WTC11 (cell line): Measurements from ENCODE around the gene DBN1. TPM values are rescaled to one million over a fixed set of nuclear protein-coding genes. Genes with fewer than 3 reads are reported as not detected.

Source experiments
- ATF1 ChIP-seq: sonication (generic); formaldehyde crosslinking; IDR thresholded peaks from 2 replicates; pipeline ENCODE4 v1.8.1; 2023; ENCODE audit warnings: mild to moderate bottlenecking, moderate library complexity, missing genetic modification reagents
- ATF3 ChIP-seq: sonication (generic); formaldehyde crosslinking; conservative IDR thresholded peaks from 2 replicates; pipeline ENCODE4 v1.8.1; 2022; ENCODE audit warnings: mild to moderate bottlenecking, missing genetic modification reagents
- E2F5 ChIP-seq: sonication (generic); formaldehyde crosslinking; IDR thresholded peaks from 2 replicates; pipeline ENCODE4 v1.8.1; 2022; ENCODE audit warnings: mild to moderate bottlenecking, moderate library complexity, missing genetic modification reagents
- ELF4 ChIP-seq: sonication (generic); formaldehyde crosslinking; IDR thresholded peaks from 2 replicates; pipeline ENCODE4 v1.8.1; 2022; ENCODE audit warnings: low read depth, mild to moderate bottlenecking, moderate library complexity, missing genetic modification reagents
- ESRRA ChIP-seq: sonication (generic); formaldehyde crosslinking; IDR thresholded peaks from 2 replicates; pipeline ENCODE4 v1.8.1; 2022; ENCODE audit warnings: mild to moderate bottlenecking, missing genetic modification reagents, borderline replicate concordance
- GABPB1 ChIP-seq: sonication (generic); formaldehyde crosslinking; IDR thresholded peaks from 2 replicates; pipeline ENCODE4 v1.8.1; 2023; ENCODE audit warnings: mild to moderate bottlenecking, missing genetic modification reagents
- GRHL2 ChIP-seq: fragments of 250-450 bp; sonication (Bioruptor Pico); IDR thresholded peaks from 2 replicates; pipeline ENCODE4 v1.8.0; 2022; ENCODE audit warnings: mild to moderate bottlenecking, moderate library complexity; ENCODE audit not compliant: insufficient replicate concordance, severe bottlenecking
- IRF1 ChIP-seq: sonication (generic); formaldehyde crosslinking; IDR thresholded peaks from 2 replicates; pipeline ENCODE4 v1.8.0; 2023; ENCODE audit warnings: missing genetic modification reagents
- IRF2 ChIP-seq: sonication (generic); formaldehyde crosslinking; IDR thresholded peaks from 2 replicates; pipeline ENCODE4 v1.8.0; 2022; ENCODE audit warnings: low read depth, missing genetic modification reagents, borderline replicate concordance
- NFATC4 ChIP-seq: fragments of 250-450 bp; sonication (Bioruptor Pico); IDR thresholded peaks from 2 replicates; pipeline ENCODE4 v1.9.0; 2021; ENCODE audit warnings: mild to moderate bottlenecking
- NFE2L1 ChIP-seq: sonication (generic); formaldehyde crosslinking; IDR thresholded peaks from 2 replicates; pipeline ENCODE4 v1.8.1; 2023; ENCODE audit warnings: missing genetic modification reagents
- NR1H2 ChIP-seq: sonication (generic); formaldehyde crosslinking; IDR thresholded peaks from 2 replicates; pipeline ENCODE4 v1.9.0; 2021; ENCODE audit warnings: mild to moderate bottlenecking, moderate library complexity, missing genetic modification reagents
- NR2C2 ChIP-seq: sonication (generic); formaldehyde crosslinking; IDR thresholded peaks from 2 replicates; pipeline ENCODE4 v1.8.0; 2022; ENCODE audit warnings: mild to moderate bottlenecking, missing genetic modification reagents
- RORB ChIP-seq: fragments of 250-450 bp; sonication (Bioruptor Pico); IDR thresholded peaks from 2 replicates; pipeline ENCODE4 v1.9.0; 2021; ENCODE audit warnings: mild to moderate bottlenecking
- SMAD3 ChIP-seq: sonication (generic); formaldehyde crosslinking; IDR thresholded peaks from 2 replicates; pipeline ENCODE4 v1.8.0; 2022; ENCODE audit warnings: missing genetic modification reagents, mild to moderate bottlenecking, borderline replicate concordance
- SOX15 ChIP-seq: fragments of 250-450 bp; sonication (Bioruptor Pico); IDR thresholded peaks from 2 replicates; pipeline ENCODE4 v1.9.0; 2021; ENCODE audit warnings: mild to moderate bottlenecking
- TEAD1 ChIP-seq: sonication (generic); formaldehyde crosslinking; IDR thresholded peaks from 2 replicates; pipeline ENCODE4 v1.8.0; 2022; ENCODE audit warnings: mild to moderate bottlenecking, missing genetic modification reagents
- ZNF317 ChIP-seq: sonication (generic); formaldehyde crosslinking; IDR thresholded peaks from 2 replicates; pipeline ENCODE4 v1.8.1; 2023; ENCODE audit warnings: low read depth, mild to moderate bottlenecking, moderate library complexity, missing genetic modification reagents, borderline replicate concordance
- ZNF423 ChIP-seq: fragments of 250-450 bp; sonication (Bioruptor Pico); IDR thresholded peaks from 2 replicates; pipeline ENCODE4 v2.1.2; 2022; ENCODE audit warnings: mild to moderate bottlenecking, moderate library complexity
- ZNF671 ChIP-seq: fragments of 250-450 bp; sonication (Bioruptor Pico); IDR thresholded peaks from 2 replicates; pipeline ENCODE4 v1.8.0; 2021; ENCODE audit warnings: mild to moderate bottlenecking
- total RNA-seq: library from RNA; stranded (reverse); gene quantifications from 3 replicates; pipeline ENCODE4 v1.2.3, GENCODE V29; 2021
- TF ChIP-seq, protein P1 (sequence below): sonication (generic); formaldehyde crosslinking; IDR thresholded peaks from 2 replicates; pipeline ENCODE4 v1.8.0; 2022; ENCODE audit warnings: mild to moderate bottlenecking, missing genetic modification reagents
- TF ChIP-seq, protein P2 (sequence below): sonication (generic); formaldehyde crosslinking; IDR thresholded peaks from 2 replicates; pipeline ENCODE4 v1.8.0; 2022; ENCODE audit warnings: missing genetic modification reagents
- TF ChIP-seq, protein P3 (sequence below): sonication (generic); formaldehyde crosslinking; IDR thresholded peaks from 2 replicates; pipeline ENCODE4 v1.8.0; 2023; ENCODE audit warnings: mild to moderate bottlenecking, missing genetic modification reagents
- TF ChIP-seq, protein P4 (sequence below): sonication (generic); formaldehyde crosslinking; IDR thresholded peaks from 2 replicates; pipeline ENCODE4 v1.8.1; 2022; ENCODE audit warnings: low read depth, missing genetic modification reagents, borderline replicate concordance
- TF ChIP-seq, protein P5 (sequence below): fragments of 250-450 bp; sonication (Bioruptor Pico); IDR thresholded peaks from 2 replicates; pipeline ENCODE4 v2.1.2; 2022; ENCODE audit warnings: mild to moderate bottlenecking, moderate library complexity
- TF ChIP-seq, protein P6 (sequence below): fragments of 250-450 bp; sonication (Bioruptor Pico); IDR thresholded peaks from 2 replicates; pipeline ENCODE4 v1.9.0; 2021; ENCODE audit warnings: mild to moderate bottlenecking

DBN1 gene
- total RNA-seq, 1 experiment from 2014 or later, result 288 TPM

DNA sequence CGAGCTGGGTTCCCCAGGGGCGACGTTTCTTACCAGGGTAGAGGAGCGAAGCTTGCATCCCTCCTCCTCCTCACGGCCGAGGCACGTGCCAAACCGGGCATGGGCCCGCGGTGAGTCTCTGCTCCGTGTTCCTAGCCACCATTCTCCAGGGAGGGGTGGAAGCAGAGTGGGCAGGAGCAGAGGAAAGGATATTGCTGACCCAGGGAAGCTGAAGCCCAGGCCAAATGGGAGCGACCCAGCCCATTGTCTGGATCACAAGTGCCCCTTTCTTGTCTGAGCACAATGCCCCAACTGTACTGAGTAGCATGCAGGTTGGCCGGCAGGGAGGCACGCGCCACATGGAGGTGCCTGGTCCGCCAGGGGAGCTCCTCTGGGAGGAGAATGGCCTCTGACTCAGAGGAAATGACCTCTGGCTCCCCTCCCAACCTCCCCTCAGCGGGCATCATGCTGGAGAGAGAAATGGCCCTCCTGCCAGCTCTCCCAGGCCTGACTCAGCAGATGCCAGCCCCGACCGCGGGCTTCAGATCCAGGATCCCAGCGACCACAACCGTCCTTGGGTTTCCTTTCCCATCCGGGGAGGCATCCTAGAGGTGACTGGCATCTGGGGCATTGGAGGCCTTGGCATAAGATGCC, 25.7 kb downstream of the DBN1 start (continued):
- TF ChIP-seq, protein P1, sequence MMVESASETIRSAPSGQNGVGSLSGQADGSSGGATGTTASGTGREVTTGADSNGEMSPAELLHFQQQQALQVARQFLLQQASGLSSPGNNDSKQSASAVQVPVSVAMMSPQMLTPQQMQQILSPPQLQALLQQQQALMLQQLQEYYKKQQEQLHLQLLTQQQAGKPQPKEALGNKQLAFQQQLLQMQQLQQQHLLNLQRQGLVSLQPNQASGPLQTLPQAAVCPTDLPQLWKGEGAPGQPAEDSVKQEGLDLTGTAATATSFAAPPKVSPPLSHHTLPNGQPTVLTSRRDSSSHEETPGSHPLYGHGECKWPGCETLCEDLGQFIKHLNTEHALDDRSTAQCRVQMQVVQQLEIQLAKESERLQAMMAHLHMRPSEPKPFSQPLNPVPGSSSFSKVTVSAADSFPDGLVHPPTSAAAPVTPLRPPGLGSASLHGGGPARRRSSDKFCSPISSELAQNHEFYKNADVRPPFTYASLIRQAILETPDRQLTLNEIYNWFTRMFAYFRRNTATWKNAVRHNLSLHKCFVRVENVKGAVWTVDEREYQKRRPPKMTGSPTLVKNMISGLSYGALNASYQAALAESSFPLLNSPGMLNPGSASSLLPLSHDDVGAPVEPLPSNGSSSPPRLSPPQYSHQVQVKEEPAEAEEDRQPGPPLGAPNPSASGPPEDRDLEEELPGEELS, result peak; percentile 77; the same call in 1 of the 2 replicates
- TF ChIP-seq IRF2 (CRISPR knock-in tag), result no peak
- TF ChIP-seq ZNF317 (CRISPR knock-in tag), result no peak
- no peak for TF ChIP-seq NFATC4 (CRISPR knock-in tag)
- no peak for TF ChIP-seq E2F5
- TF ChIP-seq ESRRA (CRISPR knock-in tag), result 0 out of 2 replicates have a peak, but pooled peaks have one; percentile 44
- TF ChIP-seq ELF4, result no peak
- TF ChIP-seq, protein P2, sequence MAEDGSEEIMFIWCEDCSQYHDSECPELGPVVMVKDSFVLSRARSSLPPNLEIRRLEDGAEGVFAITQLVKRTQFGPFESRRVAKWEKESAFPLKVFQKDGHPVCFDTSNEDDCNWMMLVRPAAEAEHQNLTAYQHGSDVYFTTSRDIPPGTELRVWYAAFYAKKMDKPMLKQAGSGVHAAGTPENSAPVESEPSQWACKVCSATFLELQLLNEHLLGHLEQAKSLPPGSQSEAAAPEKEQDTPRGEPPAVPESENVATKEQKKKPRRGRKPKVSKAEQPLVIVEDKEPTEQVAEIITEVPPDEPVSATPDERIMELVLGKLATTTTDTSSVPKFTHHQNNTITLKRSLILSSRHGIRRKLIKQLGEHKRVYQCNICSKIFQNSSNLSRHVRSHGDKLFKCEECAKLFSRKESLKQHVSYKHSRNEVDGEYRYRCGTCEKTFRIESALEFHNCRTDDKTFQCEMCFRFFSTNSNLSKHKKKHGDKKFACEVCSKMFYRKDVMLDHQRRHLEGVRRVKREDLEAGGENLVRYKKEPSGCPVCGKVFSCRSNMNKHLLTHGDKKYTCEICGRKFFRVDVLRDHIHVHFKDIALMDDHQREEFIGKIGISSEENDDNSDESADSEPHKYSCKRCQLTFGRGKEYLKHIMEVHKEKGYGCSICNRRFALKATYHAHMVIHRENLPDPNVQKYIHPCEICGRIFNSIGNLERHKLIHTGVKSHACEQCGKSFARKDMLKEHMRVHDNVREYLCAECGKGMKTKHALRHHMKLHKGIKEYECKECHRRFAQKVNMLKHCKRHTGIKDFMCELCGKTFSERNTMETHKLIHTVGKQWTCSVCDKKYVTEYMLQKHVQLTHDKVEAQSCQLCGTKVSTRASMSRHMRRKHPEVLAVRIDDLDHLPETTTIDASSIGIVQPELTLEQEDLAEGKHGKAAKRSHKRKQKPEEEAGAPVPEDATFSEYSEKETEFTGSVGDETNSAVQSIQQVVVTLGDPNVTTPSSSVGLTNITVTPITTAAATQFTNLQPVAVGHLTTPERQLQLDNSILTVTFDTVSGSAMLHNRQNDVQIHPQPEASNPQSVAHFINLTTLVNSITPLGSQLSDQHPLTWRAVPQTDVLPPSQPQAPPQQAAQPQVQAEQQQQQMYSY, result no peak
- TF ChIP-seq, protein P3, sequence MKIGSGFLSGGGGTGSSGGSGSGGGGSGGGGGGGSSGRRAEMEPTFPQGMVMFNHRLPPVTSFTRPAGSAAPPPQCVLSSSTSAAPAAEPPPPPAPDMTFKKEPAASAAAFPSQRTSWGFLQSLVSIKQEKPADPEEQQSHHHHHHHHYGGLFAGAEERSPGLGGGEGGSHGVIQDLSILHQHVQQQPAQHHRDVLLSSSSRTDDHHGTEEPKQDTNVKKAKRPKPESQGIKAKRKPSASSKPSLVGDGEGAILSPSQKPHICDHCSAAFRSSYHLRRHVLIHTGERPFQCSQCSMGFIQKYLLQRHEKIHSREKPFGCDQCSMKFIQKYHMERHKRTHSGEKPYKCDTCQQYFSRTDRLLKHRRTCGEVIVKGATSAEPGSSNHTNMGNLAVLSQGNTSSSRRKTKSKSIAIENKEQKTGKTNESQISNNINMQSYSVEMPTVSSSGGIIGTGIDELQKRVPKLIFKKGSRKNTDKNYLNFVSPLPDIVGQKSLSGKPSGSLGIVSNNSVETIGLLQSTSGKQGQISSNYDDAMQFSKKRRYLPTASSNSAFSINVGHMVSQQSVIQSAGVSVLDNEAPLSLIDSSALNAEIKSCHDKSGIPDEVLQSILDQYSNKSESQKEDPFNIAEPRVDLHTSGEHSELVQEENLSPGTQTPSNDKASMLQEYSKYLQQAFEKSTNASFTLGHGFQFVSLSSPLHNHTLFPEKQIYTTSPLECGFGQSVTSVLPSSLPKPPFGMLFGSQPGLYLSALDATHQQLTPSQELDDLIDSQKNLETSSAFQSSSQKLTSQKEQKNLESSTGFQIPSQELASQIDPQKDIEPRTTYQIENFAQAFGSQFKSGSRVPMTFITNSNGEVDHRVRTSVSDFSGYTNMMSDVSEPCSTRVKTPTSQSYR (CRISPR knock-in tag), result 0 out of 2 replicates have a peak, but pooled peaks have one; percentile 21
- 0 out of 2 replicates have a peak, but pooled peaks have one; percentile 17 for TF ChIP-seq ZNF423 (CRISPR knock-in tag)
- TF ChIP-seq, protein P4, sequence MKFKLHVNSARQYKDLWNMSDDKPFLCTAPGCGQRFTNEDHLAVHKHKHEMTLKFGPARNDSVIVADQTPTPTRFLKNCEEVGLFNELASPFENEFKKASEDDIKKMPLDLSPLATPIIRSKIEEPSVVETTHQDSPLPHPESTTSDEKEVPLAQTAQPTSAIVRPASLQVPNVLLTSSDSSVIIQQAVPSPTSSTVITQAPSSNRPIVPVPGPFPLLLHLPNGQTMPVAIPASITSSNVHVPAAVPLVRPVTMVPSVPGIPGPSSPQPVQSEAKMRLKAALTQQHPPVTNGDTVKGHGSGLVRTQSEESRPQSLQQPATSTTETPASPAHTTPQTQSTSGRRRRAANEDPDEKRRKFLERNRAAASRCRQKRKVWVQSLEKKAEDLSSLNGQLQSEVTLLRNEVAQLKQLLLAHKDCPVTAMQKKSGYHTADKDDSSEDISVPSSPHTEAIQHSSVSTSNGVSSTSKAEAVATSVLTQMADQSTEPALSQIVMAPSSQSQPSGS (CRISPR knock-in tag), result no peak
- no peak for TF ChIP-seq SMAD3 (CRISPR knock-in tag)
- no peak for TF ChIP-seq RORB (CRISPR knock-in tag)
- no peak for TF ChIP-seq GABPB1
- TF ChIP-seq NR1H2, result no peak
- TF ChIP-seq ZNF671 (CRISPR knock-in tag), result no peak
- TF ChIP-seq ATF3 (CRISPR knock-in tag), result no peak
- TF ChIP-seq ATF1, result no peak
- TF ChIP-seq NFE2L1, result peak; percentile 41; the same call in 1 of the 2 replicates
- TF ChIP-seq NR2C2 (CRISPR knock-in tag), result no peak
- TF ChIP-seq, protein P5, sequence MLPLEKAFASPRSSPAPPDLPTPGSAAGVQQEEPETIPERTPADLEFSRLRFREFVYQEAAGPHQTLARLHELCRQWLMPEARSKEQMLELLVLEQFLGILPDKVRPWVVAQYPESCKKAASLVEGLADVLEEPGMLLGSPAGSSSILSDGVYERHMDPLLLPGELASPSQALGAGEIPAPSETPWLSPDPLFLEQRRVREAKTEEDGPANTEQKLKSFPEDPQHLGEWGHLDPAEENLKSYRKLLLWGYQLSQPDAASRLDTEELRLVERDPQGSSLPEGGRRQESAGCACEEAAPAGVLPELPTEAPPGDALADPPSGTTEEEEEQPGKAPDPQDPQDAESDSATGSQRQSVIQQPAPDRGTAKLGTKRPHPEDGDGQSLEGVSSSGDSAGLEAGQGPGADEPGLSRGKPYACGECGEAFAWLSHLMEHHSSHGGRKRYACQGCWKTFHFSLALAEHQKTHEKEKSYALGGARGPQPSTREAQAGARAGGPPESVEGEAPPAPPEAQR (CRISPR knock-in tag), result no peak
- TF ChIP-seq, protein P6, sequence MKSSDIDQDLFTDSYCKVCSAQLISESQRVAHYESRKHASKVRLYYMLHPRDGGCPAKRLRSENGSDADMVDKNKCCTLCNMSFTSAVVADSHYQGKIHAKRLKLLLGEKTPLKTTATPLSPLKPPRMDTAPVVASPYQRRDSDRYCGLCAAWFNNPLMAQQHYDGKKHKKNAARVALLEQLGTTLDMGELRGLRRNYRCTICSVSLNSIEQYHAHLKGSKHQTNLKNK (CRISPR knock-in tag), result no peak
- TF ChIP-seq SOX15 (CRISPR knock-in tag), result no peak
- TF ChIP-seq IRF1 (CRISPR knock-in tag), result peak; percentile 73
- no peak for TF ChIP-seq GRHL2 (CRISPR knock-in tag)
- TF ChIP-seq TEAD1 (CRISPR knock-in tag), result no peak
